ENCODE data around the gene KRTAP4-8.
"Not testable (repeated sequence)": the region's sequence is repeated elsewhere in the genome, so short reads cannot be mapped to it uniquely, and the experiment has no call there.

KRTAP4-8 gene

DNA sequence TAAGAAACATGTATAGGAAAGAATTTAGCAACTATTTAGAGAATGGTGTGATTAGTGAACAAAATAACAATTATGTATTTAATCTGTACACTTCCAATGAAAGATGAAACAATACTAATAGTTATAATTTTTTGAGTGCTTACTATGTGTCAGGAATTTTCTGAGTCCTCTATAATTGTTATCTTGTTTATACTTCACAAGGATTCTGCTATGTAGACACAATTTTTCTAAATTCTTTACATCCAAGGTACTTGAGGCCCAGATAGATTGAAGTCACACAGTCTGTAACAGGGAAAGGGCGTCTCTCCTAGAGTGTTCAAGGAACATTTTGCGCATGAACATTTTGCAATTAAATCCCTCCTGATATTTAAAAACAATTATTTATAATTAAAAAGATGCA is 27.1 kb upstream of the KRTAP4-8 start:
- Histone ChIP-seq H3K9me3 (ENCODE audit: control insufficient read depth, insufficient read depth, low read length) (peaks cover 27% of the 10 kb centered on the region), H3K4me1 (ENCODE audit: control insufficient read depth, low read length) (peaks cover 44% of the 10 kb centered on the region), H3K36me3 (ENCODE audit: control insufficient read depth, low read length) (peaks cover 11% of the 10 kb centered on the region; the same call in 1 of the 2 replicates), H3K9me2 (replicated peaks; ENCODE audit: control insufficient read depth, low read length) (no peaks in the 10 kb centered on the region), H3K27ac (ENCODE audit: low read depth, low read length) (no peak overlapping the region), H3K27me3 (ENCODE audit: control insufficient read depth, low read length) (no peaks in the 10 kb centered on the region), H4K20me1 (ENCODE audit: control insufficient read depth, insufficient read depth, low read depth, low read length) (no peaks in the 10 kb centered on the region), H3K4me2 (ENCODE audit: low read length) (no peak overlapping the region), H3K4me3 (ENCODE audit: low read length) (no peak overlapping the region), H3K79me2 (ENCODE audit: control insufficient read depth, low read length) (no peaks in the 10 kb centered on the region), H3F3A (ENCODE audit: control insufficient read depth, insufficient read depth) (peaks cover 11% of the 10 kb centered on the region)
- TF ChIP-seq, protein P1, sequence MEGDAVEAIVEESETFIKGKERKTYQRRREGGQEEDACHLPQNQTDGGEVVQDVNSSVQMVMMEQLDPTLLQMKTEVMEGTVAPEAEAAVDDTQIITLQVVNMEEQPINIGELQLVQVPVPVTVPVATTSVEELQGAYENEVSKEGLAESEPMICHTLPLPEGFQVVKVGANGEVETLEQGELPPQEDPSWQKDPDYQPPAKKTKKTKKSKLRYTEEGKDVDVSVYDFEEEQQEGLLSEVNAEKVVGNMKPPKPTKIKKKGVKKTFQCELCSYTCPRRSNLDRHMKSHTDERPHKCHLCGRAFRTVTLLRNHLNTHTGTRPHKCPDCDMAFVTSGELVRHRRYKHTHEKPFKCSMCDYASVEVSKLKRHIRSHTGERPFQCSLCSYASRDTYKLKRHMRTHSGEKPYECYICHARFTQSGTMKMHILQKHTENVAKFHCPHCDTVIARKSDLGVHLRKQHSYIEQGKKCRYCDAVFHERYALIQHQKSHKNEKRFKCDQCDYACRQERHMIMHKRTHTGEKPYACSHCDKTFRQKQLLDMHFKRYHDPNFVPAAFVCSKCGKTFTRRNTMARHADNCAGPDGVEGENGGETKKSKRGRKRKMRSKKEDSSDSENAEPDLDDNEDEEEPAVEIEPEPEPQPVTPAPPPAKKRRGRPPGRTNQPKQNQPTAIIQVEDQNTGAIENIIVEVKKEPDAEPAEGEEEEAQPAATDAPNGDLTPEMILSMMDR (IDR thresholded peaks at IDR 0.05; ENCODE audit: low read depth, low read length, poor library complexity, severe bottlenecking), result no peak
- TF ChIP-seq EZH2phosphoT487 (IDR thresholded peaks at IDR 0.05; ENCODE audit: borderline replicate concordance, low read length), result no peak

DNA sequence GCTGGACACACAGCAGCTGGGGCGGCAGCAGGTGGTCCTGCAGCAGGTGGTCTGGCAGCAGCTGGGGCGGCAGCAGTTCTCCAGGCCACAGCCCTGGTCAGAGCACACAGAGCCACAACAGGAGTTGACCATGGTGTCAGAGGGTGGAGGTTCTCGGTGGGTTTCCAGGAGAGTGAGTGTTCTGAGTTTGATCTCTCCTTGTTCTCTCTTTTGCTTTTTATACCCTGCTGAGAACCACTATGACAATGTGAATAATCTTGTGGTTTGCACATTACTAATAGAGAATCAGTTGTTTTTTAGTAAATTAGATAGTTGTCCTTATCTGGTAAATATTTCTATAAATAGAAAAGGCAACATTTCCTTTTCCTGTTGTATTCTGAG is 26.0 kb upstream of the KRTAP4-8 start, which contains the start of gene KRTAP4-12:
KRTAP4-12 (minus strand) TSS at position 192 of the 381 bp plus-strand sequence; CDS start at position 132, 60 bp downstream.
- Histone ChIP-seq H3K4me3 (ENCODE audit: low read length) (0 out of 2 replicates have a peak within 1 kb of the TSS, but pooled peaks have one; percentile 2), H3K9me3 (ENCODE audit: control insufficient read depth, insufficient read depth, low read length) (peaks cover 27% of the 10 kb centered on the region), H3K36me3 (ENCODE audit: control insufficient read depth, low read length) (peaks cover 11% of the 10 kb centered on the region; the same call in 1 of the 2 replicates), H3K4me1 (ENCODE audit: control insufficient read depth, low read length) (peaks cover 54% of the 10 kb centered on the region), H3F3A (ENCODE audit: control insufficient read depth, insufficient read depth) (peaks cover 14% of the 10 kb centered on the region)
- H4K20me1 ChIP-seq (ENCODE audit: control insufficient read depth, insufficient read depth, low read depth, low read length); H3K79me2 ChIP-seq (ENCODE audit: control insufficient read depth, low read length); H3K27me3 ChIP-seq (ENCODE audit: control insufficient read depth, low read length); H3K4me2 ChIP-seq (ENCODE audit: low read length); H3K9me2 ChIP-seq (replicated peaks; ENCODE audit: control insufficient read depth, low read length); H3K27ac ChIP-seq (ENCODE audit: low read depth, low read length): not testable (repeated sequence)

DNA sequence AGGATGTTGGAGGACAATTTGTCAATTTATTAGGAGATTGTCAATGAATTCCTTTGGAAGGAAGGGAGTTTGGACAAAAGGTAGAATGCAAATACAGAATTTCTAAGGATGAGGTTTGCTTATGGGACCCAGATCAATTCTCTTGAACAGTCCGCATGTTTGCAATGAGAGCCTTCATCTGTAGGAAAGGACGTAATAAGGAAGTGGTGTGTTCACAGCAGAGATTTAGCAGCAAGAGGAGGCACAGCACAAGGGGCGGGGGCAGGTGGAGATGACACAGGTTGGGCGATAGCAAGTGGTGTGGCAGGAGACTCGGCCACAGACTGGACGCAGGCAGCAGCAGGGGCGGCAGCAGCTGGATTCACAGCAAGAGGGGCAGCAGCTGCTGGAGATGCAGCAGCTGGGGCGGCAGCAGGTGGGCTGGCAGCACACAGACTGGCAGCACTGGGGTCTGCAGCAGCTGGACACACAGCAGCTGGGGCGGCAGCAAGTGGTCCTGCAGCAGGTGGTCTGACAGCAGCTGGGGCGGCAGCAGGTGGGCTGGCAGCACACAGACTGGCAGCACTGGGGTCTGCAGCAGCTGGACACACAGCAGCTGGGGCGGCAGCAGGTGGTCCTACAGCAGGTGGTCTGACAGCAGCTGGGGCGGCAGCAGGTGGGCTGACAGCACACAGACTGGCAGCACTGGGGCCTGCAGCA is 25.5 kb upstream of the KRTAP4-8 start:
- H3K79me2 ChIP-seq (ENCODE audit: control insufficient read depth, low read length); H3K27me3 ChIP-seq (ENCODE audit: control insufficient read depth, low read length); H3K27ac ChIP-seq (ENCODE audit: low read depth, low read length); H3K4me2 ChIP-seq (ENCODE audit: low read length); H3K9me2 ChIP-seq (replicated peaks; ENCODE audit: control insufficient read depth, low read length); H4K20me1 ChIP-seq (ENCODE audit: control insufficient read depth, insufficient read depth, low read depth, low read length): not testable (repeated sequence)
- H3K9me3 ChIP-seq (ENCODE audit: control insufficient read depth, insufficient read depth, low read length), result peaks cover 27% of the 10 kb centered on the region
- peaks cover 60% of the 10 kb centered on the region for H3K4me1 ChIP-seq (ENCODE audit: control insufficient read depth, low read length)
- H3F3A ChIP-seq (ENCODE audit: control insufficient read depth, insufficient read depth), result peaks cover 14% of the 10 kb centered on the region
- 0 out of 2 replicates have a peak overlapping the region, but pooled peaks have one; percentile 2 for H3K4me3 ChIP-seq (ENCODE audit: low read length)
- peaks cover 11% of the 10 kb centered on the region; the same call in 1 of the 2 replicates for H3K36me3 ChIP-seq (ENCODE audit: control insufficient read depth, low read length)

DNA sequence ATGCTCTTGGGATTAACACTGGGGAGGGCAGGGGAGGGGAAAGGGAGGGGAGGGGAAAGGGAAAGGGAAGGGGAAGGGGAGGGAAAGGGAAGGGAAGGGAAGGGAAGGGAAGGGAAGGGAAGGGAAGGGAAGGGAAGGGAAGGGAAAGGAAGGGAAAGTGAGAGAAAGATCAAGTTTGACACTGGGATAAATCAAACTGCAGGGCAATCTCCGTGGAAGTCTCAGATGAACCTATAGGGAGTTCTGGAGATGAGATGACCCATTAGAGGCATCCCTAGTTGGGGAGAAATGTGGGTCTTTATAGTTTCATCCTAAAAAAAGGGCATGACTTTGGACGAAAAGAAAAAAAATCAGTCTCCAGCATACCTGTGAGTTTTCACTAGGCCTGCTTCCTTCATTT is 23.8 kb upstream of the KRTAP4-8 start:
- peaks cover 15% of the 10 kb centered on the region for H3F3A ChIP-seq (ENCODE audit: control insufficient read depth, insufficient read depth)

DNA sequence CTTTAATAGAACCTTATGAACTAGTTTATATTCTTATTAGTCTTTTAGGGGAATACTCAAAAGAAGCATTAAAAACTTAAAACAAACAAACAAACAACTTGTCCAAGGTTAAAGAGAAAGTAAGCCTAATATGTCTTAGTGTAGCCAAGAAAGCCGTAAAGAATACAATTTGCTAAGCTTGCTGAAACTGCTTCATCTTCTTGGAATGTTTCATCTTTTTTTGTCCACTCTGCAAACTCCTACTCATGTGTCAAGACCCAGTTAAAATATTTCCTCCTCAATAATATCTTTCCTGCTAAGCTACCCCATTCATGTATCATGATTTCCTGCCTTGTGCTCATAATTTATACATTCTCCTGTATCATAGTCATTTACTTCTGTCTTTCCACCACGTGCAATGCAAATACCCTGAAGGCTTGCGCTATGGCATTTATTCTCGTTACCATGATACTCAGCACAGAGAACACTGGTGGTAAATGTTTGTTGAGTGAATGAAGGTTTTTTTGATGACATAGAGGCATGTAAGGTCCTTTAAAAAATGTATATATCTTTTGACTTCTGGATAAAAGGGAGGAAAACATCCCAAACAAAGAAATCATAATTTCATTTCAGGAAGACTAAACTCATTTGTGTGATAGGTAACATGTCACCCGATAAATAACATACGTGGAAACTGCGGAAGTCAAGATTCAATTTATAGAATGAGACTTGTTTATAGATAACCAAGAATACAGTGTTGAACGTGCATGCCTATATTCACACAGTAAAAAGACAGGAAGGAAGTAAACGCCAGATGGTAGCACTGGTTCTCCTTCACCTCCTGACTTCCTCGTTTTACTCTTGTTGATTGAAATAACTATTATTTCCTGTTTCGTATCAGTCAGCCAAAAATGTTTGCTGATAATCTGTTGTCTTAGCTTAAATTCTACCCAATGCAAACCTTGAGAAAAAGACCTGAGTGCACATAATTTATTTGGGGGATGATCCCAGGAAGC is 22.1 kb upstream of the KRTAP4-8 start:
- not testable (repeated sequence) for H3K9me2 ChIP-seq (replicated peaks; ENCODE audit: control insufficient read depth, low read length); H3K79me2 ChIP-seq (ENCODE audit: control insufficient read depth, low read length); H4K20me1 ChIP-seq (ENCODE audit: control insufficient read depth, insufficient read depth, low read depth, low read length); H3K27me3 ChIP-seq (ENCODE audit: control insufficient read depth, low read length)
- peak overlapping the region; percentile 68 for H3K4me3 ChIP-seq (ENCODE audit: low read length)
- peaks cover 13% of the 10 kb centered on the region for H3K36me3 ChIP-seq (ENCODE audit: control insufficient read depth, low read length)
- H3F3A ChIP-seq (ENCODE audit: control insufficient read depth, insufficient read depth), result peaks cover 18% of the 10 kb centered on the region
- peaks cover 22% of the 10 kb centered on the region for H3K9me3 ChIP-seq (ENCODE audit: control insufficient read depth, insufficient read depth, low read length)
- H3K27ac ChIP-seq (ENCODE audit: low read depth, low read length), result peak overlapping the region; percentile 91
- peak overlapping the region; percentile 94 for H3K4me2 ChIP-seq (ENCODE audit: low read length)
- H3K4me1 ChIP-seq (ENCODE audit: control insufficient read depth, low read length), result peaks cover 91% of the 10 kb centered on the region

More for the DNA sequence above, 23.8 kb upstream of the KRTAP4-8 start:
- no peaks in the 10 kb centered on the region for H3K27me3 ChIP-seq (ENCODE audit: control insufficient read depth, low read length)
- TF ChIP-seq, protein P1 (IDR thresholded peaks at IDR 0.05; ENCODE audit: low read depth, low read length, poor library complexity, severe bottlenecking), result no peak
- TF ChIP-seq EZH2phosphoT487 (IDR thresholded peaks at IDR 0.05; ENCODE audit: borderline replicate concordance, low read length), result no peak
- H3K9me3 ChIP-seq (ENCODE audit: control insufficient read depth, insufficient read depth, low read length), result peaks cover 27% of the 10 kb centered on the region
- H3K36me3 ChIP-seq (ENCODE audit: control insufficient read depth, low read length), result peaks cover 11% of the 10 kb centered on the region
- no peaks in the 10 kb centered on the region for H3K9me2 ChIP-seq (replicated peaks; ENCODE audit: control insufficient read depth, low read length)
- no peaks in the 10 kb centered on the region for H3K79me2 ChIP-seq (ENCODE audit: control insufficient read depth, low read length)
- H3K27ac ChIP-seq (ENCODE audit: low read depth, low read length), result no peak overlapping the region
- H4K20me1 ChIP-seq (ENCODE audit: control insufficient read depth, insufficient read depth, low read depth, low read length), result no peaks in the 10 kb centered on the region
- H3K4me3 ChIP-seq (ENCODE audit: low read length), result no peak overlapping the region
- H3K4me2 ChIP-seq (ENCODE audit: low read length), result no peak overlapping the region
- H3K4me1 ChIP-seq (ENCODE audit: control insufficient read depth, low read length), result peaks cover 77% of the 10 kb centered on the region
